ENCODE data around the gene SEPTIN14.
"Not testable (repeated sequence)": the region's sequence is repeated elsewhere in the genome, so short reads cannot be mapped to it uniquely, and the experiment has no call there.

Gene SEPTIN14

GRCh38 chr7:55784151-55784550 lies 78.4 kb downstream of the SEPTIN14 start:
- DNase-seq (ENCODE audit: low read depth in 2 of 2), result no peak

DNA sequence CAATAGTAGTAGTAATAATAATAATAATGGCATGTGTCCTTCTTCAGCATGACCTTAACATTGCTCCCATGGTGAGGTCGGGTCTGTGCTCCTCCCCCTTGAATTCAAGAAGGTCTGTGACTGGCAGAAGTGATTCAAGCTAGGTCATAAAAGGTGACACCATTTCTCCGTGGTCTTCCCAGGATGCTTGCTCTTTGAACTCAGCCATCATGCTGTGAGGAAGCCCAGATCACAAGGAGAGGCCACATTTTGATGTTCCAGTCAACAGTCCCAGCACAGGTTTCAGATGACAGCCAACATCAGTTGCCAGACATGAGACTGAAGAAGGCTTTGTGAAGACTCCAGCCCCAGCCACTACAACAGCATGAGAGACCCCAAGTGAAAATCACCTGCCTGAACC lies 83.9 kb downstream of the SEPTIN14 start:
- DNase-seq (ENCODE audit: low read depth in 2 of 2), result no peak

- DNase-seq (ENCODE audit: low read depth in 2 of 2), result no peak
Observed at GRCh38 chr7:55776196-55776595, 86.4 kb downstream of the SEPTIN14 start.

DNA sequence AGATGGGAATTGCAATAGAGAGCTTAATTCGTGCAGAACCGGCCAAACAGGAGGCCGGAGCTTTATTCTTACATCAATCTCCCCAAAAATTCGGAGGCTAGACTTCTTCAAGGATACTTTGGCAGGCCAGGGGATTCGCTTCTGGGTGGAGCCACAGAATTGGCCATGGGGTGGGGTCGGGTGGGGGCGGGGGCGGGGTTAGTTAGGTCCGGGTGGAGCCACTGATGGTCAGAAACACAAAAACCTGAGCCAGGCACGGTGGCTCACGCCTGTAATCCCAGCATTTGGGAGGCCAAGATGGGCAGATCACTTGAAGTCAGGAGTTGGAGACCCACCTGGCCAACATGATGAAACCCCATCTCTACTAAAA lies 87.5 kb downstream of the SEPTIN14 start:
- DNase-seq (ENCODE audit: low read depth in 2 of 2), result no peak

DNA sequence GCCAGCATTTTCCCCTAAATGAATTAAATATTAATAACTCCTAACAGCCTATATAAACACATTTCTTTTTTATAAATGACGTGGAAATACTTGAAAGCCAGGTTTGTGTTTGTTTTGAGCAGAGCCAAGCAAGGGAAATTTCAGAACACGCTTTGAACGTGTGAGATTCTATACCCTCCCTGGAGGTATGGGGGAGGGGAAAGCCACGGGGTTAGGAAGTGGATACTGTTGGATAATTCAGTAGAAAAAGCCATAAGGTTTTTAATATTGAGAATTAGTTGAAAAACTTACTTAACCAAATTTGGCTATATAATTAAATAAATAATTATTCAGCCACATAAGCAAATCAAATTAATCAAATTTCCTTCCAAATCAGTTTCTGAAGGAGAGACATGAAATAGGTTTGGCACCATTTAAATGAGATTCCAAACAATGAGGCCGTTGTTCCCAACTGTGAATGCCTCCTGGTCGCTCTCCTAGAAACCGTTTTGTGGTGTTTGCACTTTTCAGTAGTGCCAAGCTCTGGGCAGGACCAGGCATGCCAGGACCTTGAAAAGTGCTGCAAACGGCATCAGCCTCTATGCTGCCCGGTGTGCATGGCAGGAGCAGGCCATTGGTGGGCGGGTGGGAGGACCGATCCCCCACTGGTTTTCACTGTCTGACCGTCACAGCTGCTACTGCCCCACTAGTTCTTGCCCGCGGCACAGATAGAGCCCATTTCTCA lies 88.1 kb downstream of the SEPTIN14 start:
- no peak for DNase-seq (ENCODE audit: low read depth in 2 of 2)

- DNase-seq (ENCODE audit: low read depth in 2 of 2), result no peak
Observed at GRCh38 chr7:55770778-55771177, 91.8 kb downstream of the SEPTIN14 start.

GRCh38 chr7:55753274-55753862 lies 109.2 kb downstream of the SEPTIN14 start:
- DNase-seq (ENCODE audit: low read depth in 2 of 2), result not testable (repeated sequence)

GRCh38 chr7:55744706-55745105 lies 117.8 kb downstream of the SEPTIN14 start:
- not testable (repeated sequence) for DNase-seq (ENCODE audit: low read depth in 2 of 2)
